Epithelial cell of proximal tubule (primary cell): Measurements from ENCODE around the gene WNT9A. TPM values are rescaled to one million over a fixed set of nuclear protein-coding genes. Genes with fewer than 3 reads are reported as not detected.
"Not testable (repeated sequence)": the region's sequence is repeated elsewhere in the genome, so short reads cannot be mapped to it uniquely, and the experiment has no call there.

Source experiments
- DNase-seq: peaks from one replicate; pipeline ENCODE4 v3.0.0-alpha.2; 2011; ENCODE audit warnings: low read depth
- H3K4me3 ChIP-seq: 2 replicates; pipeline ENCODE4 v1.5.1; 2011; ENCODE audit warnings: low read depth, mild to moderate bottlenecking, low read length
- total RNA-seq: library from RNA; depleted of rRNA; stranded (reverse); fragments of >200 nt; gene quantifications from 2 replicates; pipeline ENCODE4 v1.2.3, GENCODE V29; 2015
- TF ChIP-seq, protein P1 (sequence below): conservative IDR thresholded peaks from 2 replicates; pipeline ENCODE4 v1.5.1; 2012; ENCODE audit warnings: low read depth, mild to moderate bottlenecking, low read length

WNT9A gene
- total RNA-seq, 1 donor from 2014 or later, result 2.1 TPM

DNA sequence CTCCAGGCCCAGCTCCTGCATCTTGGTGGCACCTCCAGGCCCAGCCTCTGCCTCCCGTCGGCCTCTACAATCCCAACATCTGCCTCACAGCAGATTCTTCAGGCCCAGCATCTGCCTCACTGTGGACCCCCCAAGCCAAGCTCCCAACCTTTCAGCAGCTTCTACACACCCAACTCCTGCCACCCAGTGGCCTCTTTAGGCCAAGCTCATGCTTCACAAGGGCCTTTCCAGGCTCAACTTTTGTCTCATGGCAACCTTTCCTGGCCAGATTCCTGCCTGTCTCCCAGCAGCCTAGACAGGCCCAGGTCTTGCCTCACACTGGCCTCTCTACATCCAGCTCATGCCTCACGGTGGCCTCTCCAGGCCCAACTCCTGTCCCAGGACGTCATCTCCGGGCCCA is 20.1 kb upstream of the WNT9A start:
- H3K4me3 ChIP-seq, DNase-seq: not testable (repeated sequence)
- TF ChIP-seq, protein P1, sequence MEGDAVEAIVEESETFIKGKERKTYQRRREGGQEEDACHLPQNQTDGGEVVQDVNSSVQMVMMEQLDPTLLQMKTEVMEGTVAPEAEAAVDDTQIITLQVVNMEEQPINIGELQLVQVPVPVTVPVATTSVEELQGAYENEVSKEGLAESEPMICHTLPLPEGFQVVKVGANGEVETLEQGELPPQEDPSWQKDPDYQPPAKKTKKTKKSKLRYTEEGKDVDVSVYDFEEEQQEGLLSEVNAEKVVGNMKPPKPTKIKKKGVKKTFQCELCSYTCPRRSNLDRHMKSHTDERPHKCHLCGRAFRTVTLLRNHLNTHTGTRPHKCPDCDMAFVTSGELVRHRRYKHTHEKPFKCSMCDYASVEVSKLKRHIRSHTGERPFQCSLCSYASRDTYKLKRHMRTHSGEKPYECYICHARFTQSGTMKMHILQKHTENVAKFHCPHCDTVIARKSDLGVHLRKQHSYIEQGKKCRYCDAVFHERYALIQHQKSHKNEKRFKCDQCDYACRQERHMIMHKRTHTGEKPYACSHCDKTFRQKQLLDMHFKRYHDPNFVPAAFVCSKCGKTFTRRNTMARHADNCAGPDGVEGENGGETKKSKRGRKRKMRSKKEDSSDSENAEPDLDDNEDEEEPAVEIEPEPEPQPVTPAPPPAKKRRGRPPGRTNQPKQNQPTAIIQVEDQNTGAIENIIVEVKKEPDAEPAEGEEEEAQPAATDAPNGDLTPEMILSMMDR, result peak; percentile 17

DNA sequence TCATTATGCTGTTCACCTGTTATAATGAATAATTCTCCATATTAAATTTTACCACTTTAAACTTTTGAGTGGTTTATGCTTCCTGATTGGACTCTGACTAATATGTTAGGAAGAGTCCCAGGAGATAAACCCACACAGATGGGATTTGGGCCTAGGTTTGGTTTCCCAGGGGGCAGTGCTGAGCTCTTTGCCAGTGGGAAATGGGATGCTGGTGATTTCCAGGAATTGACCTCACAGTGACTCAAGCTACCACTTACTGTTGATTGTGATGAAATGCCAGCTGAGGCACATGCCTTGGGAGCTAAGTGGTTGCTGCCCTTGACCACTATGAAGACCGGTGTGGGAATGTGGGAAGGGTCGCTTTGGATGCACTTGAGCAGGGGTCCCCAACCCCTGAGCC is 19.0 kb upstream of the WNT9A start:
- TF ChIP-seq, protein P1, result peak; percentile 44
- H3K4me3 ChIP-seq, result not testable (repeated sequence)
- peak; percentile 18 for DNase-seq

DNA sequence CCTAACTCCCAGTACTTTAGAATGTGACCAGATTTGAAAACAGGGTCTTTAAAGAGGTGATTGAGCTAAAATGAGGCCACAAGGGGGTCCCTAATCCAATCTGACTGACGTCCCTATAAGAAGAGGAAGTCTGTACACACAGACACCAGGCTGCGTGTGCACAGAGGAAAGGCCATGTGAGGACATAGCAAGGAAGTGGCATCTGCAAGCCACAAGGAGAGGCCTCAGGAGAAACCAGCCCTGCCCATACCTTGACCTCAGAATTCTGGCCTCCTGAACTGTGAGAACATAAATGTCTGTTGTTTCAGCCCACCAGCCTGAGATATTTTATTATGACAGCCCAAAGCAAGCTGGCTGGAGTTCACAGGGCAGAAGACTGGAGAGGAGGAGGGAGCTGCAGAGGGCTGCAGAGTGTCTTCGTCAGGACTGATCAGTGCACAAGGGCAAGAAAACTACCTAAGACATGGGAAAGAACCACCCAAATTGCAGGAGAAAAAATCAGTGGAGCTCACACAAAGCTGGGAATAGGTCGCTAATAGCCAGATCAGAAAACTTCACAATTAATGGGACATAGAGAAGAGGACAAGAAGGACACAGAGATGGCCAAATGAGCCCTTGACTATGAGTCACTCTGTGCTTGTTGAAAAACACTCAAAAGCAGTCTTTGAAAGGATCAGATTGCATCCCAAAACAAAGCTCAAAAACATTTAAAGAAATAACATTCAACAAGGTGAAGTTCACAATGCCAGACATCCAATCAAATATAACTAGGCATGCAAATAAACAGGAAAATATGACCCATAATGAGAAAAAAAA is 14.1 kb upstream of the WNT9A start:
- TF ChIP-seq, protein P1, result no peak
- DNase-seq, result no peak
- H3K4me3 ChIP-seq, result no peak overlapping the region

DNA sequence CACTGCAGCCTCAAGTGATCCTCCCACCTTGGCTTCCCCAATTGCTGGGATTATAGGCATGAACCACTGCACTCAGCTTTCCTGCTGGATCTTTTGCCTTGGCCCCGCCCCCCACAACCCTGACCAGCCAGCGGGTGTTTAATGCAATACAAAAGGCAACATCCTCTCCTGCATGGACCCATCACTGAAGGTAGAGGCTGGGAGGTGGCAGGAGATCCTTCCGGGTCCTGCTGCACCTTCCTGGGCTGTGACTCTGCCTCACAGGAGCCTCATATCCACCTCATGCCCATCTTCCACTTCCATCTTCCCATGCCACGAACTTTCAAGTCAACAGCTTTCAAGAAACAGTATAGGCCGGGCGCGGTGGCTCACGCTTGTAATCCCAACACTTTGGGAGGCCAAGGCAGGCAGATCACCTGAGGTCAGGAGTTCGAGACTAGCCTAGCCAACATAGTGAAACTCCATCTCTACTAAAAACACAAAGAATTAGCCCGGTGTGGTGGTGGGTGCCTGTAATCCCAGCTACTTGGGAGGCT is 11.7 kb upstream of the WNT9A start:
- no peak overlapping the region for H3K4me3 ChIP-seq
- no peak for DNase-seq
- TF ChIP-seq, protein P1, result no peak

DNA sequence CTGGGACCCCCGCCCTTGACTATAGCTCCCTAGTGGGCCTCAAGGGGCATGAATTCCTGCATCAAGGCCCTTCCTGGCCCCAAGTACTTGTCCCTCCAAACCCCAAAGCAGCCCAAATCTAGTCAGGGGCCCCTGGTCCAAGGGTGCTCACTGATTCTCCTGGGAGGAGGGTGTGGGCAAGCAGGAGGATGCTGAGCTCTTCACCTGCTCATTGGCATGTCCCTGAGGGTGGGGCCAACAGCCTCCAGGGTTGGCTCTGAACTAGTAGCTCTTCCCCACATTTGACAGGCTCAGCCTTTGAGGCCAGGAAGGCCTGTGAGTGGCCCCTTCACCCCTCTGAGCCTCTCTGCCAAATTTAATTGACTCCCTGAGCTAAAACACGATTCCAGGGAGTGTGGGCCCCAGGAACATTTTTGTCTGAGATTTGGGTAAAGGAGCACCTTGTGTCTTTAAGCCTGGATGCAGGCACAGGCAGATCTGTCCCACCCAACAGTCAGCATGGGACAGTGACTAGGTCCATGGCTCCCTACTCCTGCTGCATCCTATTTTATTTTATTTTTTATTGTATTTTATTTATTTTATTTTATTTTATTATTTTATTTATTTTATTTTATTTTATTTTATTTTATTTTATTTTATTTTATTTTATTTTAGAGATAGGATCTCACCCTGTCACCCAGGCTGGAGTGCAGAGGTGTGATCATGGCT is 11.0 kb upstream of the WNT9A start:
- TF ChIP-seq, protein P1, result no peak
- no peak for DNase-seq
- no peak overlapping the region for H3K4me3 ChIP-seq

DNA sequence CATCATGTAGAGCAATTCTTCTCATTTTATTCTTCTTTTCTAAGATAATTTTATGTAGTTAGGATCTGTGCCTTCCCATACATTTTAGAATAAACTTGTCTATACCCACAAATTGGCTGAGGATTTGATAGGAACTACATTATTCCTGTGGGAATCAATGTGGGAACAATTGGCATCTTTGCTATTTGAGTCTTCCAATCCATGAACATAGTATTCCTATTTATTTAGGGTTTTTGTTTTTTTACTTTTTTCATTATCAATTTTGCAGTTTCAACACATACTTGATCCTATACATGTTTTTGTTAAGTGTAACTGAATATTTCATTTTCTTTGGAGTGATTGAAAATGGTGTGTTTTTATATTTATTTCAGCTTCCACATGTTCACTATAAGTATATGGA is 8.1 kb upstream of the WNT9A start:
- no peak for DNase-seq
- H3K4me3 ChIP-seq, result no peak overlapping the region
- TF ChIP-seq, protein P1, result no peak
